Adipose tissue (tissue), 3 donors: ENCODE measurements around the gene KLHL15. TPM values are rescaled to one million over a fixed set of nuclear protein-coding genes. Genes with fewer than 3 reads are reported as not detected.

ENCODE experiments used
- H3K27ac ChIP-seq: one replicate; pipeline ENCODE4 v1.5.1; 2013; ENCODE audit warnings: low read depth, low read length
- WGBS, 3 donors: extraction: QIAGEN DNeasy Blood & Tissue Kit; methylation state at CpG; one replicate each; pipeline ENCODE4 v1.1.7; 2013; 5-methylcytosine and 5-hydroxymethylcytosine counted together
- polyA plus RNA-seq, 3 donors: library from polyadenylated mRNA; stranded (reverse); fragments of 200-250 nt; gene quantifications; one replicate each; pipeline ENCODE4 v1.2.3, GENCODE V29; 2013
- donor health status: healthy with polysubstance abuse.
- donor health status: Bipolar disorder and iron deficiency.
- donor health status: healthy.

Gene KLHL15
- polyA plus RNA-seq, 3 donors = 2.2 to 14.3 (median 4.5) TPM

GRCh38 chrX:24020306-24020876 lies 6.6 kb downstream of the KLHL15 start:
- no peak overlapping the region for H3K27ac ChIP-seq
- WGBS, 3 donors = 56 to 77% (median 74%) methylated on average over 3 of the region's 3 CpGs

- no peak overlapping the region for H3K27ac ChIP-seq
- WGBS, 3 donors = 62 to 75% (median 74%) methylated on average over 7 of the region's 7 CpGs
Observed at GRCh38 chrX:24019448-24019847, 7.5 kb downstream of the KLHL15 start.

- no peak overlapping the region for H3K27ac ChIP-seq
- 49 to 61% (median 60%) methylated on average over 4 of the region's 4 CpGs for WGBS, 3 donors
Observed at GRCh38 chrX:24018809-24019208, 8.2 kb downstream of the KLHL15 start.

- 92 to 99% (median 95%) methylated on average over 9 of the region's 9 CpGs for WGBS, 3 donors
- H3K27ac ChIP-seq = no peak overlapping the region
Observed at GRCh38 chrX:24017674-24018073, 9.3 kb downstream of the KLHL15 start.

GRCh38 chrX:24014388-24015018 lies 12.5 kb downstream of the KLHL15 start:
- H3K27ac ChIP-seq = no peak overlapping the region
- WGBS, 3 donors = 31 to 55% (median 53%) methylated on average over 5 of the region's 5 CpGs

- WGBS, 3 donors = 85 to 96% (median 93%) methylated on average over 1 of the region's 1 CpG
- H3K27ac ChIP-seq = no peak overlapping the region
Observed at GRCh38 chrX:24012266-24012665, 14.7 kb downstream of the KLHL15 start.

GRCh38 chrX:24005867-24006266 lies 21.1 kb downstream of the KLHL15 start:
- WGBS, 3 donors = 87 to 97% (median 88%) methylated on average over 9 of the region's 9 CpGs
- no peak overlapping the region for H3K27ac ChIP-seq

GRCh38 chrX:24005028-24005427 lies 22.0 kb downstream of the KLHL15 start:
- 62 to 67% (median 63%) methylated on average over 1 of the region's 1 CpG for WGBS, 3 donors
- no peak overlapping the region for H3K27ac ChIP-seq

GRCh38 chrX:24002792-24003191 lies 24.2 kb downstream of the KLHL15 start:
- 81 to 100% (median 97%) methylated on average over 2 of the region's 2 CpGs for WGBS, 3 donors
- H3K27ac ChIP-seq = no peak overlapping the region

- no peak overlapping the region for H3K27ac ChIP-seq
- 81 to 100% (median 98%) methylated on average over 1 of the region's 1 CpG for WGBS, 3 donors
Observed at GRCh38 chrX:24002167-24002566, 24.8 kb downstream of the KLHL15 start.

- no peak overlapping the region for H3K27ac ChIP-seq
- WGBS, 3 donors = 79 to 98% (median 97%) methylated on average over 5 of the region's 5 CpGs
Observed at GRCh38 chrX:23999671-24000070, 27.3 kb downstream of the KLHL15 start.

- no peak overlapping the region for H3K27ac ChIP-seq
- 80 to 88% (median 84%) methylated on average over 3 of the region's 3 CpGs for WGBS, 3 donors
Observed at GRCh38 chrX:23993012-23993633, 33.9 kb downstream of the KLHL15 start.

GRCh38 chrX:23992431-23992830 lies 34.6 kb downstream of the KLHL15 start:
- 58 to 94% (median 79%) methylated on average over 3 of the region's 3 CpGs for WGBS, 3 donors
- no peak overlapping the region for H3K27ac ChIP-seq

- 84 to 98% (median 88%) methylated on average over 2 of the region's 2 CpGs for WGBS, 3 donors
- H3K27ac ChIP-seq = no peak overlapping the region
Observed at GRCh38 chrX:23990455-23990854, 36.5 kb downstream of the KLHL15 start.

- no peak overlapping the region for H3K27ac ChIP-seq
- WGBS, 3 donors = 95 to 100% (median 98%) methylated on average over 3 of the region's 3 CpGs
Observed at GRCh38 chrX:23989689-23990088, 37.3 kb downstream of the KLHL15 start.

- WGBS, 3 donors = 70 to 94% (median 92%) methylated on average over 1 of the region's 1 CpG
- H3K27ac ChIP-seq = no peak overlapping the region
Observed at GRCh38 chrX:23982891-23983290, 44.1 kb downstream of the KLHL15 start.

GRCh38 chrX:23981711-23982110 lies 45.3 kb downstream of the KLHL15 start:
- WGBS, 3 donors = 87 to 94% (median 87%) methylated on average over 2 of the region's 2 CpGs

GRCh38 chrX:23981222-23981621 lies 45.8 kb downstream of the KLHL15 start:
- 68 to 97% (median 94%) methylated on average over 4 of the region's 4 CpGs for WGBS, 3 donors
- H3K27ac ChIP-seq = no peak overlapping the region

More at GRCh38 chrX:23981711-23982110, 45.3 kb downstream of the KLHL15 start:
- H3K27ac ChIP-seq = no peak overlapping the region

- WGBS, 3 donors = 33 to 72% (median 59%) methylated on average over 5 of the region's 5 CpGs
- no peak overlapping the region for H3K27ac ChIP-seq
Observed at GRCh38 chrX:23980011-23980441, 47.0 kb downstream of the KLHL15 start.

GRCh38 chrX:23978491-23978890 lies 48.5 kb downstream of the KLHL15 start:
- 75 to 93% (median 83%) methylated on average over 4 of the region's 4 CpGs for WGBS, 3 donors
- no peak overlapping the region for H3K27ac ChIP-seq
